Measurements from ENCODE around the gene ALG1L2.
"Not testable (repeated sequence)": the region's sequence is repeated elsewhere in the genome, so short reads cannot be mapped to it uniquely, and the experiment has no call there.

ALG1L2 gene, protein sequence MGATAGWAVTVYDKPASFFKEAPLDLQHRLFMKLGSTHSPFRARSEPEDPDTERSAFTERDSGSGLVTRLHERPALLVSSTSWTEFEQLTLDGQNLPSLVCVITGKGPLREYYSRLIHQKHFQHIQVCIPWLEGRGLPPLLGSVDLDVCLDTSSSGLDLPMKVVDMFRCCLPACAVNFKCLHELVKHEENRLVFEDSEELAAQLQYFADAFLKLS

GRCh38 chr3:130081351-130081881, at the start of gene ALG1L2:
Gene ALG1L2, plus strand, starts transcription at chr3:130081831. Its CDS starts 186 bp downstream, at chr3:130082017.
- DNase-seq: no peak

DNA sequence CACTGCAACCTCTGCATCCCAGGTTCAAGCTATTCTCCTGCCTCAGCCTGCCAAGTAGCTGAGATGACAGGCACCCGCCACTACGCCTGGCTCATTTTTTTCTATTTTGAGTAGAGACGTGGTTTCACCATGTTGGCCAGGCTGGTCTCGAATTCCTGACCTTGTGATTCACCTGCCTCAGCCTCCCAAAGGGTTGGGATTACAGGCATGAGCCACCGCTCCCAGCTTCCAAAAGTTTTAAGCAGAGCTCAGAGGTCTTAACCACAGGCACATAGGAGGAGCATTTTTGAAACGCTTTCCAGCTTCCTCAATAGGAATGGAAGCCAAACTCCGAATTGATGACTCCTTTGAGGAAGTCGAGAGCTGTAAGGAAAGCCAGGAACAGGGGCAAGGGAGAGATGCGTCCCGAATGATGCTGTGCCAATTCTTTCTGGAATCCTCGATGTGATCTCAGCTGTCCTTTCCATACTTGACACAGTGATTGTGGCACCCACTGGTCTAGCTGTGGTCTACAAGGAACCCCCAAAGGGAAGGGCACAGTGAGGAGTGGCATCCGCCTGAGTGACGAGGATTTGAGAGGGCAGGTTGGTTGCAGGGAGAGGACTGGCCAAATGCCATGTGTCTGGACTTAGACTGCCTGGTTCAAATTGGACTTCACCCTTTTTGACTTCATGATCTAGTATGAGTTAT, 44.4 kb upstream of the ALG1L2 start:
- not testable (repeated sequence) for DNase-seq

GRCh38 chr3:130042736-130043135, 38.9 kb upstream of the ALG1L2 start:
- DNase-seq: not testable (repeated sequence)

DNA sequence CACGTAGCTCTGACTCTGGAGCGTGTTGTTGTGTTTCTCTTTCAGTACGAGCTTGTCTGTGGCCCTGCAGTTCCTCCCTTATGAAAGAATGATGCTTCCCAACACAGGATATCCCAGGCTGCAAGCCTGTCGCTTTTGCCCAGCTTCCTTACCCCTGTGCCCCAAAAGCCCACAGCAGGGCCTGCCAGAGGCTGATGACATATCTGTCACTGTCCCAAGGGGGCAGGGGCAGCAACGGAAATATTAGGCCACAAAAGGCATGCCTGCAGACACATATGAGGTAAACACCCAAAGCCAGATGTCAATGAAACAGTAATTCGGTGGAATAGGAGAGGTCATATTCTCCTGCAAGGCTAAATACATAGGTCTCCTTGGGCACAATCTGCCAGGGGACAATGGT, 38.0 kb upstream of the ALG1L2 start:
- not testable (repeated sequence) for DNase-seq

- DNase-seq: no peak
Measured at GRCh38 chr3:130044370-130044769, 37.3 kb upstream of the ALG1L2 start.

DNA sequence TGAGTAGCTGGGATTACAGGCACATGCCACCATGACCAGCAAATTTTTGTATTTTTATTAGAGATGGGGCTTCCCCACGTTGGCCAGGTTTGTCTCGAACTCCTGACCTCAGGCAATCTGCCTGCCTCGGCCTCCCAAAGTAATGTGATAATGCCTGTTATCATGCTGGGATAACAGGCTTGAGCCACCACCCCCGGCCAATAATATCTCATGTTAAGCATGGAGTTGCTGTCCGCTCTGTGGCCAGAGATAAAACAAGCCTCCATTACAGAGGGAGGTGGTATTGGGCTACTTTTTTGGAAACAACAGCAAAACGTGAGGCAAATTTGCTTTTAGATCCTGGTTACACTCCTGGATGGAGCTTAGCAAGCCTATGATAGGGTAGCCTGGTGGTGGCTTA, 32.9 kb upstream of the ALG1L2 start:
- no peak for DNase-seq

- peak; percentile 30 for DNase-seq
Measured at GRCh38 chr3:130052366-130052765, 29.3 kb upstream of the ALG1L2 start.

GRCh38 chr3:130052965-130053364, 28.7 kb upstream of the ALG1L2 start:
- not testable (repeated sequence) for DNase-seq

DNA sequence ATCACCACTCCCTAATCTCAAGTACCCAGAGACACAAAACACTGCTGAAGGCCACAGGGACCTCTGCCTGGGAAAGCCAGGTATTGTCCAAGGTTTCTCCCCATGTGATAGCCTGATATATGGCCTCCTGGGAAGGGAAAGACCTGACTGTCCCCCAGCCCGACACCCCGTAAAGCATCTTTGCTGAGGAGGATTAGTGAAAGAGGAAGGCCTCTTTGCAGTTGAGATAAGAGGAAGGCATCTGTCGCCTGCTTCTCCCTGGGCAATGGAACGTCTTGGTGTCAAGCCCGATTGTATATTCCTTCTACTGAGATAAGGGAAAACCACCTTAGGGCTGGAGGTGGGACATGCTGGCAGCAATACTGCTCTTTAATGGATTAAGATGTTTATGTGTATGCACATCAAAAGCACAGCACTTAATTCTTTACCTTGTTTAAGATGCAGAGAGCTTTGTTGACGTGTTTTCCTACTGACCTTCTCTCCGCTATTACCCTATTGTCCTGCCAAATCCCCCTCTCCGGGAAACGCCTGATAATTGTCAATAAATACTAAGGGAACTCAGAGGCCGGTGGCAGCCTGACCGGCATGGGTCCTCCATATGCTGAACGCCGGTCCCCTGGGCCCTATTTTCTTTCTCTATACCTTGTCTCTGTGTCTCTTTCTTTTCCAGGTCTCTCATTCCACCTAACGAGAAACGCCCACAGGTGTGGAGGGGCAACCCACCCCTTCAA, 23.9 kb upstream of the ALG1L2 start:
- DNase-seq: not testable (repeated sequence)

- DNase-seq: not testable (repeated sequence)
Measured at GRCh38 chr3:130058267-130058657, 23.4 kb upstream of the ALG1L2 start.

- not testable (repeated sequence) for DNase-seq
Measured at GRCh38 chr3:130058716-130059115, 22.9 kb upstream of the ALG1L2 start.

GRCh38 chr3:130059162-130059561, 22.5 kb upstream of the ALG1L2 start:
- DNase-seq: not testable (repeated sequence)

DNA sequence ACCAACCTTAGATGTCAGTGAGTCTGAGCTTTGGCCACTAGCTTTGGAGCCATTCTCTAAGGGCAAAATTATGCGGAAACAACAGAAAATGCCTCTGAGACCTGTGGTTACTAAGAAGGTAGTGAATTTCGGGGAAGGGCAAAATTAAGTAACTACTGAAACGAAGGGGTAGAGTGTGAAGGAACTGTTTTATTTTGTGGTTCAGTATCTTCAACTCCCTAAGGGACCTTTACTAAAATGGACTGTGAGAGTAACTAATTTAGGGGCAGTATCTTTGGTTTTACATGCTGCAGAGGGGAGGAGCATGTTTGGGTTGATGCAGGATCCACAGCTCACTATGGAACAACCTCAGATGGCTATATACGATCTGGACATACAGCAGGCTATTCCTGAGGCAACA, 8.0 kb upstream of the ALG1L2 start:
- DNase-seq: no peak

- DNase-seq: no peak
Measured at GRCh38 chr3:130077636-130078035, 4.0 kb upstream of the ALG1L2 start.

DNA sequence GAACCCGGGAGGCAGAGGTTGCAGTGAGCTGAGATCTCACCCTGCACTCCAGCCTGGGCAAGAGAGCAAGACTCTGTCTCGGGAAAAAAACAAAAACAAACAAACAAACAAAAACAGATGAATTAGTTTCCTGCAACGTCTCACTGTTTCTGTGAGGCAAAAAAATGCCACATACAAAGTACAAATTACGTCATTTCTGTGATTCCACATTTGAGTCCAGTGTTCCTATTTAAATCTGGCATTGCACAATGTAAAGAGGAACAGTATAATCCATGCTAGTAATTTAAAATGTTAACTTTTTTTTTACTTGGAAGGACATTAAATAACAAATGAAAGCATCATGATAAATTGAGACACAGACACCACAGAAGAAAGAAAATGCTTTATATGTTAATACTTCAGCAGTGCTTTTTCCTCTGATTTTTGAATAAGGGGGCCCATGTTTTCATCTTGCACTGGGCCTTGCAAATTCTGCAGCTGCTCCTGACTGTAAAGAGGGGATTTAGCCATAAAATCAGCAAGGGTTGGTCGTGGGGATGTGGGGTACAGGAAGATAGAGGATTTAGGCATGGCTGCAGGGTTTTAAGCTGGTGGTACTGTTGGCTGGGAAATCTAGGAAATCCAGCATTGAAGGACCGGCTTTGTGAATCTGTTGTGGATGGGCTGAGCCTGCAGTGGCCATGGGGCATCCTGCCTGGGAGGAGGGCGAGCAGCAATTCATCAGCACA, 1.9 kb downstream of the ALG1L2 start:
- not testable (repeated sequence) for DNase-seq

GRCh38 chr3:130084436-130084980, 2.9 kb downstream of the ALG1L2 start:
- no peak for DNase-seq

GRCh38 chr3:130085881-130086280, 4.2 kb downstream of the ALG1L2 start:
- DNase-seq: no peak

GRCh38 chr3:130086628-130087027, 5.0 kb downstream of the ALG1L2 start:
- DNase-seq: not testable (repeated sequence)

DNA sequence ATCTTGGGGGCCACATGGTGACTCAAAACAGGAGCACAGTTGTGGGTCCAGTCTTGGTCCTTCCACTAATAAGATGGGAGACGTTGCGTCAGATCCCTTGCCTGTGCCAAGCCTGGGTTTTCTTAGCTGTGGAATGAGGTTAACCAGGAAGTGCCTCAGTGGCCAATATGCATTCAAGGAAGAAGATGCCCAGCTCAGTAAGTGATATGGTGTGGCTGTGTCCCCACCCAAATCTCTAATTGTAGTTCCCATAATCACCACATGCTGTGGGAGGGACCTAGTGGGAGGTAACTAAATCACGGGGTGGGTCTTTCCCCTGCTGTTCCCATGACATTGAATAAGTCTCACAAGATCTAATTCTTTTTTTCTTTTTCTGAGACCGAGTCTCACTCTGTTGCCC, 6.4 kb downstream of the ALG1L2 start:
- DNase-seq: no peak

- not testable (repeated sequence) for DNase-seq
Measured at GRCh38 chr3:130090681-130091080, 9.1 kb downstream of the ALG1L2 start.

DNA sequence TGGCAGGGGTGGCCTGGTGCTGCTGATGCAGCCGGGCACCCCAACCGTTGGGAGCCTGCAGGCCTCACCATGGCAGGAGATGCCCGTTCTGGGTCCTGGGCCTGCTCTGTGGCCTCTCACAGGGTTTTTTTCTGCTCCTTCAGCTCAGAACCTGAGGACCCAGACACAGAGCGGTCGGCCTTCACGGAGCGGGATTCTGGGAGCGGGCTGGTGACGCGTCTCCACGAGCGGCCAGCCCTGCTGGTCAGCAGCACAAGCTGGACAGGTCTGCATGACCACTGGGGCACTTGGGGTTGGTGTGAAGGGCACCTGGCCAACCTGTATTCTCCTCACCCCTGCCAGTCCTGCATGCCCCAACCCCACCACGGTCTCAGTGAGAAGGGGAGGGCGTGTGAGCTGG, 10.3 kb downstream of the ALG1L2 start:
- no peak for DNase-seq

DNA sequence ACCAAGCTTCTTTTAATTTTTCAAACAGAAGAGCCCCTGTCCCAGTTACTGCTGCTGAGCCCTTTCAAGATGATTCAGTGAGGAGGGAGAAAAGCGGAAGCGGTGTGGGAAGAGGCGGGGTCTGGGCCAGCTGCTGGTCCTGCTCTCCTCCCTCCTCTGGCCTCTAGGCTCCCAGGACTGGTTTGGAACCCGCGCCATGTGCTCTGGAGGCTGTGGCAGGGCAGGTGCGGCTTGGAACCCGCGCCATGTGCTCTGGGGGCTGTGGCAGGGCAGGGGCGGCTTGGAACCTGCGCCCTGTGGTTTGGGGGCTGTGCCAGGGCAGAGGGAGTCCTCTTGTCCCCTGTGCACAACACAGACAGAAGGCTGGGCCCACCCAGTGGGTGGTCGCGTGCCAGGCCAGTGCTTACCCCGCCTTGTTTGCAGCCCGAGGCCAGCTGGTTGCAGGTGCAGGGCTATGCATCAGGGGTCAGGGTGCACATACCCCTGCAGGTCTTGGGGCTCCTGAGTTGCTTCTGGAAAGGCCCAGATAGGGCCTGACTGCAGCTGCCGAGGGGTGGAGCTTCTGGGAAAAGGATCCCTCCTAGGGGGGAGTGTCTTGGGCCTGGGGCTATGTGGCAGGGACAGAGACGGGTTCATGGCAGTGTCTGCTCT, 12.2 kb downstream of the ALG1L2 start:
- DNase-seq: peak; percentile 49
